Gastrocnemius medialis (tissue), 4 donors: ENCODE data around the gene OR6B1.

Source experiments
- CTCF ChIP-seq, 5 experiments: fragments of 450-650 bp in 3 of 5; fragments of 200-600 bp in 2 of 5; sonication (generic) in 2 of 5; IDR thresholded peaks in 4 of 5; conservative IDR thresholded peaks in 1 of 5; 1 replicate in 4 of 5; 2 replicates in 1 of 5; pipeline ENCODE4 v1.5.1; 2016 to 2019; ENCODE audit warnings: antibody characterized with exemption in 5 of 5, mild to moderate bottlenecking in 3 of 5, moderate library complexity in 3 of 5
- POLR2A ChIP-seq, 2 donors: fragments of 450-650 bp; IDR thresholded peaks; one replicate each; pipeline ENCODE4 v1.6.1; 2017; ENCODE audit warnings: antibody characterized with exemption in 2 of 2, mild to moderate bottlenecking in 2 of 2, moderate library complexity in 2 of 2

GRCh38 chr7:144022169-144022568 is 22.0 kb downstream of the OR6B1 start:
- TF ChIP-seq CTCF (IDR thresholded peaks at IDR 0.05 in 4 of 5, conservative IDR thresholded peaks at IDR 0.05 in 1 of 5) (no peak), POLR2A (IDR thresholded peaks at IDR 0.05) (no peak)
